K562 (cell line): Measurements from ENCODE around the gene HMCN1. TPM values are rescaled to one million over a fixed set of nuclear protein-coding genes. Genes with fewer than 3 reads are reported as not detected.

Source experiments
- ATAC-seq: fragments of 200-7000 bp; cut with Tn5 transposase; 3 replicates; pipeline ENCODE4 v1.9.1; 2020; ENCODE audit warnings: moderate library complexity
- BruUV-seq: library from RNA; stranded (reverse); fragments of 400-500 nt; replicated peaks from 2 replicates; lab custom pipeline; 2021; lab: Mats Ljungman, UMichigan
- CTCF ChIA-PET: fragments of 300-600 bp; formaldehyde crosslinking; extraction: SDS; loops from one replicate; lab custom pipeline; 2021; ENCODE audit warnings: low intra/inter-chr PET ratio; lab: Yijun Ruan, JAX
- POLR2A ChIA-PET: fragments of 300-600, 350-650 bp; sonication (Branson Sonifier 250); formaldehyde crosslinking; extraction: SDS; loops from one replicate; lab custom pipeline; 2021; ENCODE audit warnings: antibody characterized with exemption, inconsistent platforms; lab: Yijun Ruan, JAX
- DNase-seq, 4 experiments: peaks; one replicate each; pipeline versions ENCODE4 v3.0.0 to v3.0.0-alpha.2; 2011 to 2018; ENCODE audit warnings: low spot score in 3 of 4, mixed read lengths in 3 of 4; ENCODE audit errors: extremely low read depth in 1 of 4
- FAIRE-seq: peaks from 2 replicates; lab custom pipeline; 2011; peaks lifted over from hg19 to GRCh38; lab: Jason Lieb, UNC
- H2AFZ ChIP-seq: 2 replicates; pipeline ENCODE4 v1.6.0; 2011; ENCODE audit warnings: low read depth, low read length, control low read depth, inconsistent platforms
- H3K27ac ChIP-seq: fragments of 200-600 bp; 3 replicates; pipeline ENCODE4 v1.8.0; 2011; ENCODE audit warnings: low read depth, mild to moderate bottlenecking, control low read depth, inconsistent platforms, low read length, moderate library complexity, mixed read lengths; ENCODE audit errors: extremely low read depth
- H3K27me3 ChIP-seq, 2 experiments: fragments of 300-600 bp in 1 of 2; 2 replicates in 1 of 2; 3 replicates in 1 of 2; pipeline versions ENCODE4 v1.6.0 to v1.8.0; 2011; ENCODE audit warnings: inconsistent platforms in 2 of 2, low read length in 2 of 2, mild to moderate bottlenecking in 1 of 2, mixed read lengths in 1 of 2, moderate library complexity in 1 of 2; ENCODE audit not compliant: control insufficient read depth in 2 of 2, insufficient read depth in 2 of 2
- H3K36me3 ChIP-seq: fragments of 300-600 bp; 3 replicates; pipeline ENCODE4 v1.8.0; 2011; ENCODE audit warnings: mild to moderate bottlenecking, low read length, inconsistent platforms; ENCODE audit not compliant: control insufficient read depth, insufficient read depth
- H3K4me1 ChIP-seq, 2 experiments: fragments of 200-600 bp in 1 of 2; replicated peaks in 1 of 2; 2 replicates in 1 of 2; 3 replicates in 1 of 2; pipeline versions ENCODE4 v1.5.1 to v1.8.0; 2011; ENCODE audit warnings: inconsistent platforms in 2 of 2, low read length in 2 of 2, mild to moderate bottlenecking in 1 of 2, mixed read lengths in 1 of 2, moderate library complexity in 1 of 2; ENCODE audit not compliant: control insufficient read depth in 2 of 2, insufficient read depth in 2 of 2
- H3K4me2 ChIP-seq: 2 replicates; pipeline ENCODE4 v1.6.1; 2011; ENCODE audit warnings: low read length, control low read depth, inconsistent platforms, mixed read lengths; ENCODE audit not compliant: insufficient read depth
- H3K4me3 ChIP-seq: fragments of 200-600 bp; sonication (generic), shearing (Covaris generic); 2 replicates; pipeline ENCODE4 v1.5.1; 2016; ENCODE audit warnings: control low read depth, inconsistent platforms
- H3K79me2 ChIP-seq: fragments of 200-600 bp; 3 replicates; pipeline ENCODE4 v1.8.0; 2011; ENCODE audit warnings: low read length, inconsistent platforms; ENCODE audit not compliant: control insufficient read depth, insufficient read depth
- H3K9ac ChIP-seq, 2 experiments: 2 replicates each; pipeline versions ENCODE4 v1.6.0 to v1.6.1; 2011; ENCODE audit warnings: low read depth in 2 of 2, low read length in 2 of 2, control low read depth in 1 of 2, inconsistent platforms in 1 of 2, mild to moderate bottlenecking in 1 of 2, mixed read lengths in 1 of 2; ENCODE audit not compliant: insufficient read depth in 1 of 2
- H3K9me1 ChIP-seq: one replicate; pipeline ENCODE4 v1.6.0; 2011; ENCODE audit warnings: inconsistent platforms, mild to moderate bottlenecking, low read length, moderate library complexity; ENCODE audit not compliant: control insufficient read depth, insufficient read depth
- H3K9me3 ChIP-seq: replicated peaks from 2 replicates; pipeline ENCODE4 v1.5.1; 2011; ENCODE audit warnings: low read depth, low read length, inconsistent platforms; ENCODE audit not compliant: control insufficient read depth, insufficient read depth
- H4K20me1 ChIP-seq: replicated peaks from 2 replicates; pipeline ENCODE4 v1.6.1; 2011; ENCODE audit warnings: low read length, inconsistent platforms, mixed read lengths; ENCODE audit not compliant: control insufficient read depth, insufficient read depth
- KDM1A ChIP-seq, 2 experiments: fragments of 450-650 bp; IDR thresholded peaks; 2 replicates each; pipeline ENCODE4 v1.6.1; 2016; ENCODE audit warnings: mild to moderate bottlenecking in 2 of 2
- MCM7 ChIP-seq, 2 experiments: fragments of 450-650 bp; IDR thresholded peaks; 2 replicates each; pipeline ENCODE4 v1.6.1; 2016 to 2018
- NCOA1 ChIP-seq: fragments of 450-650 bp; IDR thresholded peaks from 2 replicates; pipeline ENCODE4 v1.6.1; 2016; ENCODE audit warnings: low read depth
- XRCC4 ChIP-seq: IDR thresholded peaks from one replicate; pipeline ENCODE4 v1.6.1; 2011; ENCODE audit not compliant: insufficient read depth, insufficient read length; ENCODE audit errors: extremely low read depth
- WGBS: fragments of 100-300 bp; shearing (Covaris generic); methylation state at CpG from one replicate; pipeline ENCODE4 v1.1.6; 2016; ENCODE audit warnings: low coverage, mixed read lengths; ENCODE audit not compliant: insufficient coverage; ENCODE audit errors: missing lambda C conversion rate; 5-methylcytosine and 5-hydroxymethylcytosine counted together
- in situ Hi-C: fragments of 300-500 bp; cut with MboI; formaldehyde crosslinking; loops from 4 replicates; pipeline ENCODE4 v1.15.0; 2018; ENCODE audit warnings: inconsistent platforms, mixed read lengths
- intact Hi-C: fragments of 100-400 bp; cut with micrococcal nuclease; formaldehyde crosslinking; loops from 2 replicates; pipeline ENCODE4 v1.14.2; 2022
- polyA plus RNA-seq, 8 experiments: library from polyadenylated mRNA; depleted of rRNA in 4 of 8; stranded (reverse) in 5 of 8; unstranded in 3 of 8; fragments of >200 nt; fragmentation: Nextera tagmentation in 2 of 8; fragmentation: Illumina TruSeq in 1 of 8; extraction: Ambion mirVana in 2 of 8; extraction: Trizol in 1 of 8; gene quantifications; 2 replicates each; pipeline versions ENCODE4 v1.2.1 to v1.2.3, GENCODE V29; 2011 to 2014; ENCODE audit warnings: inconsistent platforms in 1 of 8, missing spikeins in 1 of 8
- total RNA-seq, 7 experiments: library from RNA; depleted of rRNA in 6 of 7; stranded (reverse); fragments of >200 nt in 6 of 7; fragmentation: Illumina TruSeq in 2 of 7; extraction: Trizol in 2 of 7; gene quantifications; 2 replicates each; pipeline versions ENCODE4 v1.2.1 to v1.2.3, GENCODE V29; 2011 to 2021; ENCODE audit warnings: low replicate concordance in 1 of 7
- TF ChIP-seq, protein P1 (sequence below): sonication (generic); formaldehyde crosslinking; IDR thresholded peaks from 2 replicates; pipeline ENCODE4 v1.8.0; 2022; ENCODE audit warnings: missing genetic modification reagents, mild to moderate bottlenecking, borderline replicate concordance
- TF ChIP-seq, protein P2 (sequence below): sonication (generic); formaldehyde crosslinking; IDR thresholded peaks from 2 replicates; pipeline ENCODE4 v1.8.1; 2023; ENCODE audit warnings: missing genetic modification reagents, mild to moderate bottlenecking, borderline replicate concordance
- TF ChIP-seq, protein P3 (sequence below): fragments of 450-650 bp; IDR thresholded peaks from 2 replicates; pipeline ENCODE4 v1.6.1; 2016; ENCODE audit warnings: mild to moderate bottlenecking

HMCN1 gene
- total and polyA plus RNA-seq, 9 of the 15 experiments (the other 6 are each of a cell fraction or from before 2014, with no cell fraction given) = 0.07 to 0.36 (median 0.21) TPM

DNA sequence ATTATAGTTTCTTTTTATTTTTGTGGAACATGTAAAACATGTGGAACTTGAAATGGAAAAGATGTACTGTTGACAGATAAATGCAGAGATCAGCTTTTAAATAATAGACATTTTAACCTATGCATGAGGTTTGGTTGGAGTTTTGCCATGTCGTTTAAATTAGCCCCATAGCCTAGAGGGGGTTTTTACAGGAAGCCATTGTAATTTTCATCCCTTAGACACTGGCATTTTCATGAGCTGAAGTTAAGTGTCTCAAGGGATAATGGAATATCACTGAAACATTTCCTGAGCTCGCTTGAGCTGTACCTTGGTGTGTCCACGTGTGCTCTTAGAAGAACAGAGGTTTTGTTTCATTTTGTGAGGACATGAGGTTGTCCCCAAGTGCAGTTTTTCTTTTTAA, 54.2 kb downstream of the HMCN1 start (continued):
- TF ChIP-seq, protein P1, sequence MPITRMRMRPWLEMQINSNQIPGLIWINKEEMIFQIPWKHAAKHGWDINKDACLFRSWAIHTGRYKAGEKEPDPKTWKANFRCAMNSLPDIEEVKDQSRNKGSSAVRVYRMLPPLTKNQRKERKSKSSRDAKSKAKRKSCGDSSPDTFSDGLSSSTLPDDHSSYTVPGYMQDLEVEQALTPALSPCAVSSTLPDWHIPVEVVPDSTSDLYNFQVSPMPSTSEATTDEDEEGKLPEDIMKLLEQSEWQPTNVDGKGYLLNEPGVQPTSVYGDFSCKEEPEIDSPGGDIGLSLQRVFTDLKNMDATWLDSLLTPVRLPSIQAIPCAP (CRISPR knock-in tag) = no peak
- TF ChIP-seq XRCC4 (no peak), KDM1A (IDR thresholded peaks at IDR 0.05) (no peak)

DNA sequence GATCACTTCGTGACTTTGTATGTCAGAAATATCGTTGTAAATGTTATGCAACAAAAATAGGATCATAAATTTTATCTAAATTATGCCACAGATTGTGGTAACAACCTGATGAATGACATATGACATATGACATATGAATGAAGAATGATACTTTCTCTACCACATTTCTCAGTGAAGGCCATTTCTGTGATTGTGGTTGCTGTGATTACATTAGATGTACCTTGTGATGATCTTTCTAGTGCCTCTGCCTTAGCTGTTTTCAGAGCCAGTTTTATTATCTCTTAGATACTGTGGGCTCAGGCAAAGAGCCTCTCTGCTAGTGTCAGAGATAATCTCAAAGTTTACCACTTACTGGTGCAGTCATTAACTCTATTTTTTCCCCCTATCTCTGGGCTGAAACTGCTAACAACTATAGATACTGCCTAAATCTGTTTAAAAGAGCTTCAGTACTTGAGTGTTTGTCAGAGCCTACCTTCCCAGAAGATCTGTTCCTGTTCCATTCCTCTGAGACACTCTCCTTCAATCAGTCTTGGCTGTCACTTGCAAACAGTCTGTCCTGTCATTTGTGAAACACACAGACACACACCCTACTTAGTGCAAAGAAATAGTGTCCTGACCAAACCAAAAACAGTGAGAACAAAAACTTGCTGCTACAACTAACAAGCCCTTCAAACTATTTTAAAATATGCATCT, 55.5 kb downstream of the HMCN1 start:
- no peak for FAIRE-seq
- ATAC-seq = no peak
- H3K27ac ChIP-seq = no peak overlapping the region
- intact Hi-C loops (no loop called here), in situ Hi-C loops (no loop called here)
- H3K9ac ChIP-seq = no peak overlapping the region
- H3K4me1 ChIP-seq = no peaks in the 10 kb centered on the region
- H4K20me1 ChIP-seq = no peaks in the 10 kb centered on the region
- H3K4me2 ChIP-seq = no peak overlapping the region
- TF ChIP-seq NCOA1 = no peak
- TF ChIP-seq, protein P2, sequence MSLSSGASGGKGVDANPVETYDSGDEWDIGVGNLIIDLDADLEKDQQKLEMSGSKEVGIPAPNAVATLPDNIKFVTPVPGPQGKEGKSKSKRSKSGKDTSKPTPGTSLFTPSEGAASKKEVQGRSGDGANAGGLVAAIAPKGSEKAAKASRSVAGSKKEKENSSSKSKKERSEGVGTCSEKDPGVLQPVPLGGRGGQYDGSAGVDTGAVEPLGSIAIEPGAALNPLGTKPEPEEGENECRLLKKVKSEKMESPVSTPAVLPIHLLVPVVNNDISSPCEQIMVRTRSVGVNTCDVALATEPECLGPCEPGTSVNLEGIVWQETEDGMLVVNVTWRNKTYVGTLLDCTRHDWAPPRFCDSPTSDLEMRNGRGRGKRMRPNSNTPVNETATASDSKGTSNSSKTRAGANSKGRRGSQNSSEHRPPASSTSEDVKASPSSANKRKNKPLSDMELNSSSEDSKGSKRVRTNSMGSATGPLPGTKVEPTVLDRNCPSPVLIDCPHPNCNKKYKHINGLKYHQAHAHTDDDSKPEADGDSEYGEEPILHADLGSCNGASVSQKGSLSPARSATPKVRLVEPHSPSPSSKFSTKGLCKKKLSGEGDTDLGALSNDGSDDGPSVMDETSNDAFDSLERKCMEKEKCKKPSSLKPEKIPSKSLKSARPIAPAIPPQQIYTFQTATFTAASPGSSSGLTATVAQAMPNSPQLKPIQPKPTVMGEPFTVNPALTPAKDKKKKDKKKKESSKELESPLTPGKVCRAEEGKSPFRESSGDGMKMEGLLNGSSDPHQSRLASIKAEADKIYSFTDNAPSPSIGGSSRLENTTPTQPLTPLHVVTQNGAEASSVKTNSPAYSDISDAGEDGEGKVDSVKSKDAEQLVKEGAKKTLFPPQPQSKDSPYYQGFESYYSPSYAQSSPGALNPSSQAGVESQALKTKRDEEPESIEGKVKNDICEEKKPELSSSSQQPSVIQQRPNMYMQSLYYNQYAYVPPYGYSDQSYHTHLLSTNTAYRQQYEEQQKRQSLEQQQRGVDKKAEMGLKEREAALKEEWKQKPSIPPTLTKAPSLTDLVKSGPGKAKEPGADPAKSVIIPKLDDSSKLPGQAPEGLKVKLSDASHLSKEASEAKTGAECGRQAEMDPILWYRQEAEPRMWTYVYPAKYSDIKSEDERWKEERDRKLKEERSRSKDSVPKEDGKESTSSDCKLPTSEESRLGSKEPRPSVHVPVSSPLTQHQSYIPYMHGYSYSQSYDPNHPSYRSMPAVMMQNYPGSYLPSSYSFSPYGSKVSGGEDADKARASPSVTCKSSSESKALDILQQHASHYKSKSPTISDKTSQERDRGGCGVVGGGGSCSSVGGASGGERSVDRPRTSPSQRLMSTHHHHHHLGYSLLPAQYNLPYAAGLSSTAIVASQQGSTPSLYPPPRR (CRISPR knock-in tag) = no peak
- TF ChIP-seq MCM7 (IDR thresholded peaks at IDR 0.05) = no peak
- TF ChIP-seq, protein P3, sequence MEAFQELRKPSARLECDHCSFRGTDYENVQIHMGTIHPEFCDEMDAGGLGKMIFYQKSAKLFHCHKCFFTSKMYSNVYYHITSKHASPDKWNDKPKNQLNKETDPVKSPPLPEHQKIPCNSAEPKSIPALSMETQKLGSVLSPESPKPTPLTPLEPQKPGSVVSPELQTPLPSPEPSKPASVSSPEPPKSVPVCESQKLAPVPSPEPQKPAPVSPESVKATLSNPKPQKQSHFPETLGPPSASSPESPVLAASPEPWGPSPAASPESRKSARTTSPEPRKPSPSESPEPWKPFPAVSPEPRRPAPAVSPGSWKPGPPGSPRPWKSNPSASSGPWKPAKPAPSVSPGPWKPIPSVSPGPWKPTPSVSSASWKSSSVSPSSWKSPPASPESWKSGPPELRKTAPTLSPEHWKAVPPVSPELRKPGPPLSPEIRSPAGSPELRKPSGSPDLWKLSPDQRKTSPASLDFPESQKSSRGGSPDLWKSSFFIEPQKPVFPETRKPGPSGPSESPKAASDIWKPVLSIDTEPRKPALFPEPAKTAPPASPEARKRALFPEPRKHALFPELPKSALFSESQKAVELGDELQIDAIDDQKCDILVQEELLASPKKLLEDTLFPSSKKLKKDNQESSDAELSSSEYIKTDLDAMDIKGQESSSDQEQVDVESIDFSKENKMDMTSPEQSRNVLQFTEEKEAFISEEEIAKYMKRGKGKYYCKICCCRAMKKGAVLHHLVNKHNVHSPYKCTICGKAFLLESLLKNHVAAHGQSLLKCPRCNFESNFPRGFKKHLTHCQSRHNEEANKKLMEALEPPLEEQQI = no peak
- H2AFZ ChIP-seq = no peak overlapping the region
- H3K79me2 ChIP-seq = no peaks in the 10 kb centered on the region
- BruUV-seq = no TSS peak
- POLR2A ChIA-PET = no interaction called here
- no peak for DNase-seq
- CTCF ChIA-PET = no interaction called here
- no peaks in the 10 kb centered on the region for H3K9me1 ChIP-seq
- H3K36me3 ChIP-seq = no peaks in the 10 kb centered on the region
- H3K27me3 ChIP-seq = no peaks in the 10 kb centered on the region
- H3K9me3 ChIP-seq = no peaks in the 10 kb centered on the region
- 0% methylated on average over 2 of the region's 2 CpGs for WGBS
- no peak overlapping the region for H3K4me3 ChIP-seq
